H1 (cell line): Measurements from ENCODE around the gene ARHGAP27. TPM values are rescaled to one million over a fixed set of nuclear protein-coding genes. Genes with fewer than 3 reads are reported as not detected.

Source experiments
- CTCF ChIA-PET: fragments of 300-600 bp; sonication (Branson Sonifier 250); formaldehyde crosslinking; loops from one replicate; lab custom pipeline; 2021; ENCODE audit not compliant: partially characterized antibody; lab: Charles Lee
- POLR2A ChIA-PET: fragments of 300-600 bp; sonication (Branson Sonifier 250); formaldehyde crosslinking; loops from one replicate; lab custom pipeline; 2021; ENCODE audit warnings: inconsistent platforms; ENCODE audit not compliant: partially characterized antibody; lab: Charles Lee
- DNase-seq, 2 experiments: peaks; one replicate each; pipeline versions ENCODE4 v3.0.0 to v3.0.0-alpha.2; 2010 to 2022; ENCODE audit warnings: low spot score in 2 of 2, low read depth in 1 of 2, mixed read lengths in 1 of 2
- FAIRE-seq: peaks from 2 replicates; lab custom pipeline; 2011; peaks lifted over from hg19 to GRCh38; lab: Jason Lieb, UNC
- H2AFZ ChIP-seq: 2 replicates; pipeline ENCODE4 v1.8.1; 2012; ENCODE audit warnings: low read length, inconsistent platforms
- H2AK5ac ChIP-seq: 2 replicates; pipeline ENCODE4 v1.6.1; 2013; ENCODE audit warnings: low read depth, low read length
- H2BK120ac ChIP-seq: replicated peaks from 2 replicates; pipeline ENCODE3; 2013; ENCODE audit warnings: low read depth, low read length, inconsistent platforms
- H2BK12ac ChIP-seq: 2 replicates; pipeline ENCODE4 v1.6.1; 2013; ENCODE audit warnings: low read depth, low read length
- H2BK15ac ChIP-seq: 2 replicates; pipeline ENCODE4 v1.6.1; 2013; ENCODE audit warnings: low read length
- H2BK20ac ChIP-seq: 2 replicates; pipeline ENCODE4 v1.6.1; 2013; ENCODE audit warnings: low read length
- H2BK5ac ChIP-seq: 2 replicates; pipeline ENCODE4 v1.6.1; 2013; ENCODE audit warnings: low read depth, low read length
- H3K14ac ChIP-seq: 2 replicates; pipeline ENCODE4 v1.6.1; 2013; ENCODE audit warnings: inconsistent platforms; ENCODE audit not compliant: insufficient read length
- H3K18ac ChIP-seq: 2 replicates; pipeline ENCODE4 v1.6.1; 2013; ENCODE audit warnings: low read length; ENCODE audit errors: extremely low read depth
- H3K23ac ChIP-seq: 2 replicates; pipeline ENCODE4 v1.6.1; 2013; ENCODE audit warnings: inconsistent platforms; ENCODE audit not compliant: insufficient read length
- H3K23me2 ChIP-seq: 2 replicates; pipeline ENCODE4 v1.6.1; 2013; ENCODE audit warnings: low read depth, low read length
- H3K27ac ChIP-seq: 2 replicates; pipeline ENCODE4 v1.6.1; 2011; ENCODE audit warnings: low read depth, low read length, inconsistent platforms
- H3K27me3 ChIP-seq, 4 experiments: replicated peaks in 1 of 4; 1 replicate in 1 of 4; 2 replicates in 3 of 4; pipeline versions ENCODE4 v1.6.1 to v1.8.1; 2011 to 2013; ENCODE audit warnings: low read length in 3 of 4, mild to moderate bottlenecking in 3 of 4, inconsistent platforms in 2 of 4, mixed read lengths in 2 of 4, moderate library complexity in 1 of 4; ENCODE audit not compliant: control insufficient read depth in 3 of 4, insufficient read depth in 3 of 4; ENCODE audit errors: extremely low read depth in 1 of 4
- H3K36me3 ChIP-seq, 4 experiments: 2 replicates each; pipeline versions ENCODE4 v1.6.1 to v1.8.1; 2011 to 2013; ENCODE audit warnings: mild to moderate bottlenecking in 4 of 4, low read length in 3 of 4, moderate library complexity in 2 of 4, control low read depth in 1 of 4, inconsistent platforms in 1 of 4; ENCODE audit not compliant: insufficient read depth in 4 of 4, control insufficient read depth in 2 of 4
- H3K4ac ChIP-seq: replicated peaks from 2 replicates; pipeline ENCODE3; 2013; ENCODE audit warnings: low read length, low read depth, mixed read lengths, inconsistent platforms; ENCODE audit not compliant: insufficient read length
- H3K4me1 ChIP-seq, 4 experiments: replicated peaks in 1 of 4; 1 replicate in 1 of 4; 2 replicates in 3 of 4; pipeline versions ENCODE4 v1.6.1 to v1.8.1; 2011 to 2013; ENCODE audit warnings: low read length in 3 of 4, inconsistent platforms in 2 of 4, mixed read lengths in 1 of 4; ENCODE audit not compliant: insufficient read depth in 4 of 4, control insufficient read depth in 3 of 4
- H3K4me2 ChIP-seq, 2 experiments: 2 replicates each; pipeline versions ENCODE4 v1.6.1 to v1.8.1; 2011 to 2013; ENCODE audit warnings: low read depth in 2 of 2, low read length in 2 of 2, control low read depth in 1 of 2, inconsistent platforms in 1 of 2, mild to moderate bottlenecking in 1 of 2; ENCODE audit not compliant: insufficient read depth in 1 of 2
- H3K4me3 ChIP-seq, 4 experiments: fragments of 200-600, 300-600 bp in 1 of 4; sonication (generic), shearing (Covaris generic), sonication (Bioruptor Twin) in 1 of 4; 2 replicates each; pipeline versions ENCODE4 v1.5.1 to v1.8.1; 2011 to 2016; ENCODE audit warnings: low read length in 4 of 4, low read depth in 3 of 4, control low read depth in 2 of 4, inconsistent platforms in 2 of 4, mild to moderate bottlenecking in 2 of 4, mixed read lengths in 1 of 4, moderate library complexity in 1 of 4; ENCODE audit not compliant: insufficient read depth in 2 of 4; ENCODE audit errors: extremely low read depth in 1 of 4
- H3K56ac ChIP-seq: replicated peaks from 2 replicates; pipeline ENCODE3; 2013; ENCODE audit warnings: low read depth, mild to moderate bottlenecking, mixed read lengths, low read length, inconsistent platforms; ENCODE audit not compliant: insufficient read length
- H3K79me1 ChIP-seq: 2 replicates; pipeline ENCODE4 v1.6.1; 2013; ENCODE audit warnings: low read depth, low read length, control low read depth
- H3K79me2 ChIP-seq, 2 experiments: 2 replicates each; pipeline versions ENCODE4 v1.6.1 to v1.8.1; 2012 to 2013; ENCODE audit warnings: low read length in 2 of 2, mild to moderate bottlenecking in 2 of 2, inconsistent platforms in 1 of 2; ENCODE audit not compliant: insufficient read depth in 2 of 2, control insufficient read depth in 1 of 2
- H3K9ac ChIP-seq, 4 experiments: replicated peaks in 1 of 4; 1 replicate in 1 of 4; 2 replicates in 3 of 4; pipeline versions ENCODE4 v1.6.1 to v1.8.1; 2011 to 2013; ENCODE audit warnings: low read depth in 3 of 4, low read length in 3 of 4, control low read depth in 2 of 4, mild to moderate bottlenecking in 2 of 4, moderate library complexity in 2 of 4, inconsistent platforms in 1 of 4; ENCODE audit errors: extremely low read depth in 1 of 4
- H3K9me3 ChIP-seq, 2 experiments: 2 replicates each; pipeline versions ENCODE4 v1.6.1 to v1.8.1; 2012 to 2013; ENCODE audit warnings: mild to moderate bottlenecking in 2 of 2, moderate library complexity in 2 of 2, control low read depth in 1 of 2, inconsistent platforms in 1 of 2, low read depth in 1 of 2, low read length in 1 of 2, mixed read lengths in 1 of 2; ENCODE audit not compliant: insufficient read depth in 2 of 2
- H4K20me1 ChIP-seq, 2 experiments: replicated peaks in 1 of 2; 2 replicates each; pipeline versions ENCODE3 to v1.8.1; 2011 to 2013; ENCODE audit warnings: inconsistent platforms in 2 of 2, low read length in 2 of 2, mild to moderate bottlenecking in 1 of 2; ENCODE audit not compliant: insufficient read depth in 2 of 2, control insufficient read depth in 1 of 2
- H4K5ac ChIP-seq: 2 replicates; pipeline ENCODE4 v1.6.1; 2013; ENCODE audit warnings: low read length, low read depth, mixed read lengths, inconsistent platforms; ENCODE audit not compliant: insufficient read length
- H4K8ac ChIP-seq: 2 replicates; pipeline ENCODE4 v1.8.0; 2013; ENCODE audit warnings: mild to moderate bottlenecking, moderate library complexity, low read length, inconsistent platforms; ENCODE audit not compliant: insufficient read depth; ENCODE audit errors: extremely low read depth
- H4K91ac ChIP-seq: replicated peaks from 2 replicates; pipeline ENCODE3; 2013; ENCODE audit warnings: low read length, mixed read lengths, inconsistent platforms; ENCODE audit not compliant: insufficient read length
- KDM4A ChIP-seq: IDR thresholded peaks from one replicate; pipeline ENCODE4 v1.7.1; 2012; ENCODE audit warnings: low read depth, mild to moderate bottlenecking, moderate library complexity, low read length, inconsistent platforms; ENCODE audit not compliant: severe bottlenecking
- MAFK ChIP-seq: IDR thresholded peaks from 2 replicates; pipeline ENCODE4 v1.6.1; 2012; ENCODE audit warnings: low read depth, mild to moderate bottlenecking, improper control_type of control experiment, low read length
- WGBS, 2 experiments: shearing (Covaris generic) in 1 of 2; methylation state at CpG; one replicate each; pipeline versions ENCODE4 v1.1.6 to v1.1.7; 2013 to 2015; ENCODE audit warnings: low lambda C conversion rate in 2 of 2, mixed read lengths in 2 of 2, inconsistent platforms in 1 of 2, low coverage in 1 of 2, missing lambda C conversion rate in 1 of 2; ENCODE audit not compliant: insufficient replicate concordance in 2 of 2, insufficient coverage in 1 of 2, insufficient read length in 1 of 2; ENCODE audit errors: extremely low coverage in 1 of 2, missing lambda C conversion rate in 1 of 2; 5-methylcytosine and 5-hydroxymethylcytosine counted together
- polyA plus RNA-seq, 7 experiments: library from polyadenylated mRNA; depleted of rRNA in 3 of 7; stranded (reverse) in 5 of 7; unstranded in 2 of 7; fragments of >200 nt in 5 of 7; fragments of 200-250 nt in 2 of 7; gene quantifications; 1 replicate in 5 of 7; 2 replicates in 1 of 7; 4 replicates in 1 of 7; pipeline versions ENCODE4 v1.2.1 to v1.2.3, GENCODE V29; 2011 to 2013; ENCODE audit warnings: missing spikeins in 2 of 7, mixed read lengths in 2 of 7
- total RNA-seq: library from RNA; stranded (reverse); fragmentation: NEBNext Ultra II Directional; extraction: Animal tissue kit (Norgen Biotek cat#: 25700); gene quantifications from 2 replicates; pipeline ENCODE4 v1.2.1, GENCODE V29; 2021

ARHGAP27 gene
- total and polyA plus RNA-seq, 2 of the 8 experiments (the other 6 are each of a cell fraction or from before 2014, with no cell fraction given), result 11.6 to 13.1 TPM

DNA sequence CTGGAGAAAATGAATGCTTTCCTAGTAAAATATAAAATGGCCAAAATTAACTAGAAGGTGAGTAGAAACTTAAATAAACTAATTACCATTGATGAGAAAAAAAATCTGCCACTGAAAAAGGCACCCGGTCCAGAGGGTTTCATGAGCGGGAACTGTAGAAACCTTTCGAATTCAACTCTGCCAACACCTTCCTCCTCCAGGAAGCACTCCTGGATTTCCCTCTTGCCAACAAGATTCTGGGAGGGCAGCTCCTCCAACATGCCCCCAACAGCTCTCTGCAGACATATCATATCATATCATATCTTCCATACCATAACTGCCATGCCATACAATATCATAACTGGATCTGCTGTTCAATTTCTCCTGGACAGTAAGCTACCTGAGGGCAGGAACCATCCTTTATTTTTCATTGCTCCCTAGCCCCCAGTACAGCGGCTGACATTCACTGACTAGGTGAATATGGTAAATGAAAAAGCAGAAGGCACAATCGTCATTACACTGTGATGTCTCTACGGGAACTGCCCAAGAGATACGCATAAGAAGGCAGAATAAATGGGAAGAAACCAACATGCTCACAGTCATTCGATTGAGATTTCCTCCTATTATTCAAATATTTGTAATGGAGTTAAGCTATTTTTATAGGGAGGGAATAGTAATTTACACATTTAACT, 9.2 kb downstream of the ARHGAP27 start:
- Histone ChIP-seq H2BK20ac (no peak overlapping the region), H3K4me3 (no peak overlapping the region), H3K27ac (no peak overlapping the region), H3K56ac (no peak overlapping the region), H3K23ac (no peak overlapping the region), H3K4ac (no peak overlapping the region), H3K36me3 (no peaks in the 10 kb centered on the region), H4K8ac (no peak overlapping the region), H2BK5ac (no peak overlapping the region), H2AK5ac (no peak overlapping the region), H4K91ac (no peak overlapping the region), H3K23me2 (peaks cover 4% of the 10 kb centered on the region; the same call in 1 of the 2 replicates), H2BK15ac (no peak overlapping the region), H3K9ac (no peak overlapping the region), H3K27me3 (peaks cover 3 to 8% (median 4%) of the 10 kb centered on the region in 4 experiments), H3K4me2 (no peak overlapping the region; a peak in 1 of 4 replicates), H3K79me2 (peaks cover 0 to 5% of the 10 kb centered on the region in 2 experiments; a peak in 1 of 4 replicates), H3K4me1 (peaks cover 0 to 18% (median 11%) of the 10 kb centered on the region in 4 experiments; a peak in 6 of 7 replicates), H3K79me1 (no peaks in the 10 kb centered on the region), H3K14ac (no peak overlapping the region), H3K9me3 (no peaks in the 10 kb centered on the region), H2BK12ac (no peak overlapping the region), H4K20me1 (no peaks in the 10 kb centered on the region), H3K18ac (no peak overlapping the region), H2BK120ac (no peak overlapping the region), H2AFZ (no peak overlapping the region), H4K5ac (no peak overlapping the region)
- FAIRE-seq (no peak), DNase-seq (no peak)
- CTCF ChIA-PET, result interaction anchor here (1.0 to 12.6 kb wide), 4 partner anchors 11 to 179 kb away, joined by 3 to 331 read pairs (median 4); no protein-coding TSS in a partner anchor
- TF ChIP-seq MAFK (no peak), KDM4A (no peak)
- WGBS, 2 experiments, result 84% methylated on average over 8 of the region's 8 CpGs; no CpG with 5 or more reads in 1 of the 2 experiments
- POLR2A ChIA-PET, result interaction anchor here (1.2 to 4.9 kb wide), 4 partner anchors 10 to 275 kb away, joined by 3 to 25 read pairs (median 3); partner anchors contain the start of genes ARHGAP27 and HEXIM1
